BJ (cell line): ENCODE data around the gene GPR107. TPM values are rescaled to one million over a fixed set of nuclear protein-coding genes. Genes with fewer than 3 reads are reported as not detected.

ENCODE experiments used
- CTCF ChIA-PET: fragments of 350-600 bp; formaldehyde crosslinking; extraction: SDS; loops from one replicate; lab custom pipeline; 2021; ENCODE audit warnings: antibody characterized with exemption, inconsistent platforms; lab: Yijun Ruan, JAX
- POLR2A ChIA-PET: fragments of 300-600 bp; sonication (Branson Sonifier 250); formaldehyde crosslinking; extraction: SDS; loops from one replicate; lab custom pipeline; 2021; ENCODE audit warnings: antibody characterized with exemption; lab: Charles Lee
- DNase-seq: peaks from one replicate; pipeline ENCODE4 v3.0.0-alpha.2; 2011; ENCODE audit warnings: low read depth
- H3K27me3 ChIP-seq: 2 replicates; pipeline ENCODE4 v1.6.0; 2011; ENCODE audit warnings: low read length; ENCODE audit not compliant: control insufficient read depth, insufficient read depth
- H3K36me3 ChIP-seq: 2 replicates; pipeline ENCODE4 v1.5.1; 2011; ENCODE audit warnings: low read length; ENCODE audit not compliant: control insufficient read depth, insufficient read depth
- H3K4me3 ChIP-seq: 2 replicates; pipeline ENCODE4 v1.5.1; 2011; ENCODE audit warnings: low read depth, mild to moderate bottlenecking, control low read depth, low read length
- CTCF ChIP-seq: IDR thresholded peaks from 2 replicates; pipeline ENCODE4 v1.5.1; 2011; ENCODE audit warnings: low read depth, mild to moderate bottlenecking, control low read depth, inconsistent platforms, low read length, moderate library complexity; ENCODE audit not compliant: insufficient read depth
- polyA plus RNA-seq: library from polyadenylated mRNA; depleted of rRNA; stranded (reverse); fragments of >200 nt; gene quantifications from 2 replicates; pipeline ENCODE4 v1.2.3, GENCODE V29; 2011

The GPR107 gene
- polyA plus RNA-seq, 1 experiment = 32.5 TPM

- ChIA-PET CTCF (interaction anchor here (0.6 to 1.2 kb wide), 2 partner anchors 10 to 37 kb away, joined by 3 to 5 read pairs; no protein-coding TSS in a partner anchor), POLR2A (interaction anchor here (0.7 to 1.8 kb wide), 2 partner anchors 9 to 1190 kb away, joined by 3 to 10 read pairs; no protein-coding TSS in a partner anchor)
- peak; percentile 38 for DNase-seq
- Histone ChIP-seq H3K27me3 (no peaks in the 10 kb centered on the region), H3K36me3 (no peaks in the 10 kb centered on the region; the same call in none of the 2 replicates), H3K4me3 (no peak overlapping the region)
- TF ChIP-seq CTCF = no peak
Measured at GRCh38 chr9:130183133-130183762, 129.5 kb downstream of the GPR107 start.

DNA sequence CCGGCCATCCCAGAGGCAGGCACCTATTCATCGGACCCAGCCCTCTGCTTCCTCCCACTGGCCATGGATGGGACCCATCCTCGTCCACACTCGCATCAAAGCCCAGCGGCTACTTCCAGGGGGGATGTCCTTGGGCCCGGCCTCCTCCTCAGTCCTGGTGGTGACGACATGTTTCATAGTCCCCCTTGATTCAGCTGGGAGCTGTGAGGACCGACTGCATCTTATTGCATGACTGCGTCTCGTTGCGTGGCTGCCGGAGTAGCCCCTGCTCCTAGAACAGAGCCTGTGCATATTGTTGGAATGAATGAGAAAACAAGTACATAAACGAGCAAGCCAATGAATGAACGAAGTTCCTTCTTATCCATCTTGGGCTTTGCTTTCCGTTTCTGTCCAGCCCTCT is 131.3 kb downstream of the GPR107 start:
- CTCF ChIA-PET = interaction anchor here (1.0 to 1.4 kb wide), 4 partner anchors 9 to 89 kb away, joined by 3 to 6 read pairs (median 4); no protein-coding TSS in a partner anchor
- H3K36me3 ChIP-seq = no peaks in the 10 kb centered on the region; the same call in none of the 2 replicates

DNA sequence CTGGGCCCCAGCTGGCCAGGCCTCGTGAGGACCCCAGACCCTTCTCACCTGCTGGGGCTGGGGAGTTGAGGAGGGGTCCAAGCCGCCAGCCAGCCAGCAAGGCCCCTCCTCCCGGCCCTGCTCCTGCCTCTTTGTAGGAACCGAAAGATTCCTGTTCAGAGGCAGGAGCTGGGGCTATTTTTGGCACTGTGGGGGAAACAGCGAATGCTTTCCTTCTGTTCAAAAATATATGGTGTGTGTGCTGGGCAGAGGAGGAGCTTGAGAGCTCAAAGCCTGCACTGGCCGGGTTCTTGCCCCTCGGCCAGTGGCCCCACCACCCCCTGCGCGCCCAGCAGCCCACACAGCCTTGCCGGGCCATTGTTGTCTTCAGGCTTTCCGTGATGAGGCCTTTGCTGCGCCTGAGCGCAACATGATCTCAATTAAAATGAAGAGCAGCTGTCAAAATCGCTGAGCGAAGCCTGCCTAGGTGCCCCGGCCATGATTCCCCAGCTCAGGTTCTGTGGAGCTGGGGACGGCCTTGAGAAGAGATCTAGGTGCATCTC is 131.9 kb downstream of the GPR107 start:
- DNase-seq = no peak
- TF ChIP-seq CTCF = no peak
- ChIA-PET CTCF (interaction anchor here (0.7 to 1.4 kb wide), 5 partner anchors 10 to 88 kb away, joined by 3 to 6 read pairs (median 4); no protein-coding TSS in a partner anchor), POLR2A (no interaction called here)
- H3K4me3 ChIP-seq = 0 out of 2 replicates have a peak overlapping the region, but pooled peaks have one; percentile 9
- no peaks in the 10 kb centered on the region for H3K27me3 ChIP-seq
- no peaks in the 10 kb centered on the region; the same call in none of the 2 replicates for H3K36me3 ChIP-seq

More for the DNA sequence above, 131.3 kb downstream of the GPR107 start:
- DNase-seq = no peak
- TF ChIP-seq CTCF = no peak
- Histone ChIP-seq H3K4me3 (no peak overlapping the region), H3K27me3 (no peaks in the 10 kb centered on the region)
- POLR2A ChIA-PET = no interaction called here

DNA sequence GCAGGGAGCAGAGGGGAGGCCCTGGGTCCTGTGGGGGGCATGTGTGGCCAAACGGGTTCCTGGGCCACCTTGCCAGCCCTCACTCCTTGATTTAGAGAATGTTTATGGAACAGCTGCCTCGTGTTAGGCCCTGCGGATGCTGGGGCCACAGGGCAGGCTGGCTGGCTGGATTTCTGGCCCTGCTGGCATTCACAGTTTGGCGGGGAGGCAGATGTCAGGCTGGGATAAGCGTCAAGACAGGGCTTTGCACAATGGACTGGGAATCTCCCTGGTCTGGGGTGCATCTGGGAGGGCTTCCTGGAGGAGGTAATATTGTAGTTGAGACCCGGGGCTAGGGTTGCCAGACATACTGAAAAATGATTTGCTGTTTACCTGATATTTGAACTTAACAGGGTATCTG is 132.3 kb downstream of the GPR107 start:
- POLR2A ChIA-PET = no interaction called here

More for the DNA sequence above, 132.3 kb downstream of the GPR107 start:
- TF ChIP-seq CTCF = no peak
- Histone ChIP-seq H3K4me3 (no peak overlapping the region), H3K36me3 (no peaks in the 10 kb centered on the region; the same call in none of the 2 replicates), H3K27me3 (no peaks in the 10 kb centered on the region)
- DNase-seq = no peak
- CTCF ChIA-PET = interaction anchor here (0.7 to 1.4 kb wide), 5 partner anchors 10 to 88 kb away, joined by 3 to 6 read pairs (median 4); no protein-coding TSS in a partner anchor
